Umbilical cord (tissue), 2 donors: ENCODE results near the gene ABCC5. TPM values are rescaled to one million over a fixed set of nuclear protein-coding genes. Genes with fewer than 3 reads are reported as not detected.

Experiments
- DNase-seq: peaks from one replicate; pipeline ENCODE4 v3.0.0-alpha.2; 2015; ENCODE audit warnings: low spot score
- total RNA-seq: library from RNA; depleted of rRNA; stranded (reverse); fragments of >200 nt; gene quantifications from one replicate; pipeline ENCODE4 v1.2.3, GENCODE V29; 2014; ENCODE audit warnings: low replicate concordance; ENCODE audit not compliant: insufficient read depth

ABCC5 gene
- total RNA-seq, 1 donor from 2014 or later = 19.7 TPM

DNA sequence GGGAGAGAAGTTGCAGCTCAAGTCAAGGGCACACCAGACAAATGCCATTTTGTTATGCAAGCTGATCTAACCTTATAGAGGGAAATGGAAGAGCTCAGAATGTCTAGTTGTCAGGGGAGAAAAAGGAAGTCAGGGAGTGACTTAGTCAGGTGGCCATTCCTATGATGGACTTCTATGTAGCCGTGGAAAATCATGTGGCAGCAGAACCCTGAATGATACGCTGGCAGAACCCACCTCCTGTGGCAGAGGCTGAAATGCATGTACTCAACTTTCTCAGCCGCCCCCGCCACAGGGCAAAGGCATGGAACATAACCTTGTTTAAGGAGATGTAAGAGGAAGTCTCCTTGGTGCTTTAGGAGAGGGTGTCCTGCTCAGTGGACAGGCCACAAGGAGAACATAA, 95.3 kb downstream of the ABCC5 start:
- no peak for DNase-seq

DNA sequence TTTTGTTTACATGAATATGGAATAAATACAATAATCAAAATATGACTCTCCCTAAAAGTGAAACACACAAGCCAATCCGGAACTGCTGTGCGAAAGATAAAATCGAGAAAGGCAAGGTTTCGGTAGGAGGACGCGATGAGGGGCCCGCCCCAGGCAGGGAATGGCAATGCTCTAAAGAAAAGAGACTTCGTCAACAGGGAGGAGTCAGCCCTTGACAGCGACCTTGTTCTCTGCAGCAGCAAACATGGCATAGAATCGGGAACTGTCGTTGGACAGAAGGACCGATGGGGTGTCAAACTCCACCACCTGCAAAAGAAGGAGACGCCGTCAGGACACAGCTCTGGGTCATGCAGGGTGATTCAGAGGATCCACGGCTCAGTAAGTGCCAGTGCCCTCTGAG, 96.6 kb downstream of the ABCC5 start:
- DNase-seq = no peak

DNA sequence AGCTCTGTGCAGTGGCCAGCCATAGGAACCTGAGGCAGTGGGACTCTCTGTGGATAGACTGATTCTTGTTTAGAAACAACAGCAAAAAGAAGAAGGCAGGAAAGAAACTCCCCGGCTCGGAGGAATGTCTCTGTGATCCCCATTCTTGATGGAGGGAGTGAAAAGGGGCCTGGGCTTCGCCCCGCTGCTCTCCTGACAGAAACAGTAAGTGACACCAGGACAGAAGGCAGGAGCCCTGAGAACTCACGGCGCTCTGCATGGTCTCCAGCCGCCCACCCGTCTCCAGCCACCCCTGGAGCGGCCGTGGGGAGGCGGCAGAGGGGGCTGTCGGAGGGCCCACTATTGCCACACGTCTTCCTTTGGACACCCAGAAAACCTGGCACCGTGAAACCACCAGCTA, 97.3 kb downstream of the ABCC5 start:
- DNase-seq = no peak

DNA sequence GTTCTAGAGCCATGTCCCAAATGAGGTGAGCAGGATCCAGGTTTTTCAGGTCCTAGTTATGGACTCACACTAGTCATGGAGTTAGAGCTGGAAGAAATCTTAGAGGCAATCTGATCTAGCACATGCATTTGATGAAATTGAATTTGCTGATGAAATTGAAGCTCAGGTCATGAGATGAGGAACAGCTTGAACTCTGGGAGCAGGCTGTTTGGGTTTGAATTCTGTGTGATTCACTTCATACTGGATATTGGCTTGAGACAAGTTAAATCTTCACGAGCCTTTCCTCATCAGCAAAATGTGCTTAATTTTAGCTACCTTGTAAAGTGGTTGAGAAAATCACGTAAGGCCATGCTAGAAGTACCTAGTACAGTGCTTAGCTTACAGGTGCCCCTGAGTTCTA, 99.5 kb downstream of the ABCC5 start:
- no peak for DNase-seq

DNA sequence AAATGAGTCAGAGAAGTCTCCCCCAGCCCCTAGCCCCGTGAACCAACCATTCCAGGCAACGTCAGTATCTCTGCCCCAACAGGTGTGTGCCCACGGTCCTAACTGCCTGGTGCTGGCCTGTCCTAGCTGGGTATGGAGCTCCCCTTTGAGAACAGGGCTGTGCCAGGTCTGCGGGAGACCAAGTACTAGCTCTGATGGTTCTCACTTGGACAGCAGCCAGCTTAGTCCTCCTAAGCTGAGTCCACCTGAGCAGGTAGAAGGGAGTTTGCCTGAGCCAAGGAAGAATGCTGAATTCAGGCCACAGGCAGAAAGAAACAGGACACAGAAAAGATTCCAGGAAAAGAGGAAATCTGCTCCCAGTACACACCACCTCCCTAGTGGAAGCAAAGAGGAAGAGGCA, 99.9 kb downstream of the ABCC5 start:
- DNase-seq = no peak

DNA sequence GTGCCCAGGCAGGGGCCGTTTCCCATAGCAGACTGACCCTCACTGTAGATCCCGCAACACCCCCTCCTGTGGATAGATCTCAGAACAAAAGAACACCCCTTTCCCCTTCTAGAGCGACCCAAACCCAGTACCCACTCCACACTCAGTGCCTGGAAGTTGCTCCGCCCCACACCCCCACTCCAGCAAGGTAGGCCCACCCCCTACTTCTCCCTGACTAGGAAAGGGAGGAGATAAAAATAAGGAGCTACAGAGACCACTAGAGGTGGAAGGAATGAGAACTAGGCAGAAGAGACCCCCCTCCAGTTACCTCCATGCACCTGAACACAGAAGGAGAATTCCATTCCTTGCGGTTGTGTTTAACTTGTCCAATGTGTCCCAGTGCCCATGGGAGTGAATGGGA, 102.8 kb downstream of the ABCC5 start:
- no peak for DNase-seq

DNA sequence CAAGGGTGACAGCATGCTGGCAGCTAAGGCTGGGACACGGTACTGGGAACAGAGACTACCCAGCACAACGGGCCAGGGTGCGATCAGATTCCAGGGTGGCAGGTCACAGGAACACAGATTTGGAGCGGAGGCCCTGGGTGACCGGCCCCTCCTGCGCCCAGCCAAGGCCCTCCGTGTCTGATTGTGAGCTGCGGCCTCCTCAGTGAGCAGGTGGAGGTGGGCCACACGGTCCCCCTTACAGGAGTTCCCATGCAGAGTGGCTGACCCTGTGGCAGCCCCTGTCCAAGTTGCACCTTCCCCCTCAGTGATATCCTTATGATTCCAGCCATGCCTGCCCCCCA, 104.1 kb downstream of the ABCC5 start:
- no peak for DNase-seq

DNA sequence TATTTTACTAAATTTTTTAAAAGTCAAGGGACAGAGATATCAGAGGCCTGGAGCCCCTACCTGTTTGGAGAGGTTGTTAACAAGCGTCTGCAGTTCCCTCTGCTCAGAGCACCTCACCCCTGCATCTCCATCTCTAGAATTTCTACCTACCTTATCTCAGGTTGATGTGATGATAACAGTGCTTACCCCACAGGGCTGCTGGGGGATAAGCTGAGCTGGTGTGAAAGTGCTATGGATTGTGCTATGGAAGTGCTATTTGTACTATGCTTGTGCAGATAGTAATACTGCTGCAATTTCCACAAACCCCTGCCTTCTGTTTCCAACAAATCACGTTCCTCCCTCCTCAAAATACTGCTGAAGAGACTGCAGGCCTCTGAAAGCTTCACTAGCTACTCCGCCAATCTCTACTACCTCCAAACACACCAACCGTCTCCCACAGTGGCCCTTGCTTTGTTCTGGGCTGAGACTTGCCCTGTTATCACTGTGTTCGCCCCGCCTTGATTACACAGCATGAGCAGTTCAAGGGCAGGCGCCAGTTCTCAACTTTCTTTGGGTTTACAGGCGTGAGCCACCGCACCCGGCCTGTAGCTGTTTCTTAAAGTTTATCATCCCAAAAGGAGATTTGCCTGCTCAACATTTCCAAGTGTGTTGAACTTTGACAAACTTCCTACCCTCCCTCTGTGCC, 104.6 kb downstream of the ABCC5 start:
- no peak for DNase-seq

DNA sequence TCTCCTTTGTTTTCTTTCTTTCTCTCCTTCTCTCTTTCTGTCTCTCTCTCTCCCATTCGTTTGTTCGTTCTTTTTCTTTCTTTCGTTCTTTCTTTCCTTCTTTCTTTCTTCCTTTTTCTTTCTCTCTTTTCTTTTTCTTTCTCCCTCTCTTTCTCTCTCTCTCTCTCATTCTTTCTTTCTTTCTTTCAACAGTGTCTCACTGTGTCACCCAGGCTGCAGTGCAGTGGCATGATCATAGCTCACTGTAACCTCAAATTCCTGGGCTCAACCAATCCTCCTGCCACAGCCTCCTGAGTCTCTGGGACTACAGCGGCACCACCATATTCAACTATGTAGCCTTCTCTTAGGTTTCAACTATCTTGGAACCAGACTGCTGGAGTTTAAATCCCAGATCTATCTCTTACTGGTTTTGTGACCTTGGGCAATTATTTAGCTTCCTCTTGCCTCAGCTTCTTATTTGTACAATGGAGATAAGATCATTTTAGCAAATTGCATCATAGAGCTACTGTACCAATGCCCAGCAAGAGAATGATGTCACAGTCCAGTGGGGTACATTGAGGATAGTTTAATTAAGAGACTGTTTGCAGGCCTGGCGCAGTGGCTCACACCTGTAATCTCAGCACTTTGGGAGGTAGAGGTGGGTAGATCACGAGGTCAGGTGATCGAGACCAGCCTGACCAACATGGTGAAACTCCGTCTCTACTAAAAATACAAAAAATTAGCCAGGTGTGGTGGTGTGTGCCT, 105.7 kb downstream of the ABCC5 start:
- no peak for DNase-seq

DNA sequence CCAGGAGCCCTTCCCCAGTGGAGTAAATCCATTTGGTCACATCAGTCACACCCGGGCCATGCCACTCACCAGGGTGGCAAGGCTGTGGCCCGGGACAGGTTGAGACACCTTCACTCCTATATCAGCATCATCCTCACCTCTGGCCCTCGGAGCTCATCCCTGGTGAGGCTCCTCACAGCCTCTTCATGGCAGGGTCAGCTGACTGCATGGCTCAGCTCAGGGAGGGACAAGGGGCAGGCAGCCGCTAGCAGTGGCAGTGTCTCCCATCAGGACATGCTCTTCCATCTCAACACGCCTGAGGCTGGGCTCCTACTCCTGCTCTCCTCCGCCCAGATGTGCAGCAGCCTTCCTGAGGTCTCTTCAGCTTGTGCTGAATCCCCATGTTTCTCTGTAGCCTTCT, 106.6 kb downstream of the ABCC5 start:
- no peak for DNase-seq

DNA sequence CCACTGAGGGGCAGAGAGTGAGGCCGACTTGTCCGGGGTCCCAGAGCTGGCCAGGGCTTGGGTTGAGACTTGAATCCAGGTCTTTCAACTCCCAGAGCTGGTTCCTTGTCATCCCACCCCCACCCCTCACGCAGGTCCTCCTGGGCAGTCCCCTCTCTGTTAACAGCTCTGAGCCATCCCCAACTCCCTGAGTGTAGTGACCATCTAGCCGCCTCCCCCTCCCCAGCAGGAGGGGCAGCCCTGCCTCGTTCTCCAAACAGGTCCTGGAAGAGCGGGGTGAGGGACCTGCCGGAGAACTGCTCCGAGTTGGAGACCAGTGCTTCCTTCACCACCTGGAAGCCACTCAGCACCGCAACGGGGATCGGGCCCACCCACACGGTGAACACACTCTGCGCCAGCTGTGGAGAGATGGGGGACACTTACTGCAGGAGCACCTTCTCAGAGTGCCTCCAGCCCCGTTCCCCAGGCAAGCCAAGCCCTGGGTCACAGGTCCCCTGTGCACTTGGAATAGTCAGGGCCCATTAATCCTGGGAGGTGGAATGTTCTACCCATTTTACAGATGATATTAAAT, 108.6 kb downstream of the ABCC5 start:
- no peak for DNase-seq

DNA sequence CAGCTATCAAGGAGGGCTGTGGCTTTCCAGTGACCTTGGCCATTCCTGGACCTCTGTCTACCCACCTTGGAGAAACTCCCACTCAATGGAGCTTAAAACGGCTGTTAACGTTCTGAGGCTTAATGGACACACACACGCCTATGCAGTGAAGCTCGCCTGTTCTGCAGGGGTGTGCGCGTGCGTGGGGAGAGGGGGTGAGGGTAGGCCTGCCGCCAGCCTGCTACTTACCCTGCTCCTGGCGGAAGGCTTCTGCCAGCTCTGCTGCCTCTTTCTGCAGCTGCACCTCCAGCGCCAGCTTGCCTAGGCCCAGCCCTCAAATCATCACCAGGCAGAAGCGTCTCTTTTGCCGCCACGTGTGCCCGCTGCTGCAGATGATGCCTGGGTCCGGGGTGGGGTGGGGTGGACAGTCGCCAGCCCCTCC, 109.8 kb downstream of the ABCC5 start:
- DNase-seq = no peak

DNA sequence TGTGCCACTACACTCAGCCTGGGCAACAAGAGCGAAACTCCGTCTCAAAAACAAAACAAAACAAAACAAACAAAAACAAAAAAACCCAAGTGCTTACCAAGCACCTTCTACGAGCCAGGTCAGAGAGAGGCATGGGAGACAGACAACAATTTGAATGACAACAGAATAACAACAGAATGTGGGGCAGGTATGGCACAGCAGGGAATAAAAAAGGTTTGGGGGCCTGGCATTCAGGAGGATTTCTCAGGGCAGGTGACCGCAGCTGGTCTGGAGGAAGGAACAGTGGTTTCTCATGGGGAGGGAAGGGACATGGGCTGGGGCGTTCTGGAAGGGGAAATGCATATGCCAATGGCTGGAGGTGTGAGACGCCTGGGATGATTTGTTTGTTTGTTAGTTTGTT, 110.5 kb downstream of the ABCC5 start:
- no peak for DNase-seq

DNA sequence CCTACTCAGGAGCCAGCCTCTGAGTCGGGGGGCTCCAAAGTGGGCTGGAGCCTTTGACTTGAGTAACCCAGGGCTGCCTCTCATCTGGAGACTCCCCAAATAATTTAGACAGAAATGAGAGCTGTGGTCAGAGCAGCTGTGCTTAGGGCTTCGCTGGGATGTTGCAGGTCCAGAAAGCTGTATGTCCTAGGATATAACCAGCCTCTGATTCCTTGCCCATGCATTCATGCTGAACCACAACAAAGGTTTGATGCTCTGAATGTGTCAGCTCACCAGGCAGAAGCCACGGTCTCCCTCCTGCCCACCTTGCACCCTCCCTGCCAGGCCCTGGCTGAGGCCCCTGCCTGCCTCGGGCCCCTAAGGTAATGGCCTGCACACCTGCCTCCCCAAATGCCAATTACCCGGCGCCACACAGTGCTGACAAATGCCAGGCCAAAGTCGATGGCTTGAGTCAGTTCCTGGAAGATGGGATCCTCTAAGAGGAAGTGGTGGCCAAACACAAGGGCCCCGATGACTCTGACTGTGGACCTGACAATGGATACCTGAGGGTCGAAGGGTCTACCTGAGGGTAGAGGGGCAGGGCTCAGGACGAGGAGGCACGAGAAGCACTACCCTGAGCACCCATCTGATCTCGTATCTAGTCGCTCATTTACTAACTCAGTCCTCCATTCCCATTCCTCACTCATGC, 111.3 kb downstream of the ABCC5 start:
- no peak for DNase-seq

DNA sequence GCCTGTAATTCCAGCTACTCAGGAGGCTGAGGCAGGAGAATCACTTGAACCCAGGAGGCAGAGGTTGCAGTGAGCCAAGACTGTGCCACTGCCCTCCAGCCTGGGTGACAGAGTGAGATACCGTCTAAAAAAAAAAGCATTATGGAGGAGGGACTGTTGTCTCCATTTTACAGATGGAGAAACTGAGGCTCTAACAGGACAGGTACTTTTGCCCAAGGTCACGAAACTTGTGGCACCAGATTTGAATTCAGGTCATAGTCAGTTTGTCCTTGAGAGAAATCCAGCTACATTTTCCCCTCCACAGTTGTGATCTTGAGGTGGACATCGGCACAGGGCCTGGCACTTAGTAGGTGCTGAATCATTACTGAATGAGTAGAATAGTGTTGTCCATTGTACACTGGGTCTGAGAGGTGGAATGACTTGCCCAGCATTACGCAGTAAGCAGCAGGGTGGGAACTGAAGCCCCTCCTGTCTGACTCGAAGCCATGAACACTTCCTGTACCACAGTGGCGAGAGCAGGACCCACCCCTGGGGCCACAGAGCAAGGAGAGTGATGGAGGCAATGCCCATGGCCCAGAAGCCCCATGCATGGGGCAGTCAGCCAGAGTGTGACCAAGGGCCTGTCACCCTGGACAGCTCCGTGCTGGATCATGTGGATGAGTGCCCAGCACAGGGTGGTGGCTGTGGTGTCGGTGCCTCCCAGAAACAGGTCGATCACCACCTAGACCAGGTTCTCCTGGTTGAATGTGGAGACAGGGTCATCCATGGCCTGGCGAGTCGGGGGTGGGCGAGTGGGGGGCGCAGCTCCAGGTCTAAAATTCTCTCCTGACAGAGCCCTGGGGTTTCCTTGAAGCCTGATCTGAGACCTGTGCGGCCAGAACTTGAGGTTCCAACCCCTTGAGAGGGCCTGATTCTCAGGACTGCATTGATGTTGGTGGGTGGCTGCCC, 112.6 kb downstream of the ABCC5 start:
- no peak for DNase-seq

DNA sequence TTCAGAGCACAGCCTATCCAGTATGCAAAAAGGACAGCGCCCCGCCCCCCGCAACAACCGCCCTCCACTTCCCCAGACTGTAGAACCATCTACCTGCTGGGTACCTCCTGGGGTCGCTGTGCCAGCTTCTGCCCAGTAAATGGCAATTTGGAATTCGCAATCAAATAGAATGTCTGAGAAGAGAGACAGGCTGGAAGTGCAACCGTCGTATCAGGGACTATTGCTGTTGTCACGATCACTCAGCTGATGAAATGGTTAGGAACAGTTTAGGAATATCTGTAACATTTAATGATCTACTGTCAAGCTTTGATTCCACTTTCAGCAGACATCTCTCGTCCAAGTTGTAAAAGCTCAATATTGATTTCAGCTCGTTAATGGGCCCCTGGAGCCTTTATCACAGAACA, 119.7 kb downstream of the ABCC5 start:
- no peak for DNase-seq

DNA sequence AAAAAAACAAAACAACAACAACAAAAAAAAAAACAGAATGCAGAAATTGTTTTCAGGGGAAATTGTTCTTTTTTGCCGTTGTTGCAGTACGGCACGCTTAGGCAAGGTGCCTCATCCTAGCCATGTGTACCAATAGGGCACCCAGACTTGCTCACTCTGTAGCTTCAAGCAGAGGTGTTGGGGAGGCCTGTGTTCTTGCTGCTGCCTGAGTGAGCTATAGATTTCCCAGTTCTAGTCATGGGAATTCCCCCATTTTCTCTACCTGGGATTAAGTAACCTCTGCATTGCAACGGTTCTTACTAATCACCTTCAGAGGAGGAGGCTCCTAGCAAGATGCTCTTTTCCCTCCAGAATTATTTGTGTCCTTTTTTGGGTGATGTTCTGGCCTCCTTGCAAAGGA, 120.1 kb downstream of the ABCC5 start:
- DNase-seq = no peak

DNA sequence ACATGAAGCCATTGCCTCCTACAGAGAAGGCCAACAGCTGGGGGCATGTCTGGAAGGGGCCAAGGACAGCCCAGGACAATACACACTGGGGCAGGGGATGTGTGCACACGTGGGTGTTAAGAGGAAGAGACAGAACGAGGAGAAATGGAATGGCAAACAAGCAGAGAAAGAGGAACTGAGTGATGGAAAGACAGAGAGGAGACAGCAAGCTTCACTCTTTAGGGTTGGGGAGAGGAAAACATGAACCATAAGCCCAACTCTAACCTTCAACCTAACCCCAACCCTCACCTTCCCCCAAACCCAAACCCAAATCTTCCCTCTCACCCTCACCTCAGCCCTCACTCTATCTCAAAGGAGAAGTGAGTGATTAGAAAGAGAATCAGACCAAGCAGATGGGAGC, 121.1 kb downstream of the ABCC5 start:
- DNase-seq = no peak

DNA sequence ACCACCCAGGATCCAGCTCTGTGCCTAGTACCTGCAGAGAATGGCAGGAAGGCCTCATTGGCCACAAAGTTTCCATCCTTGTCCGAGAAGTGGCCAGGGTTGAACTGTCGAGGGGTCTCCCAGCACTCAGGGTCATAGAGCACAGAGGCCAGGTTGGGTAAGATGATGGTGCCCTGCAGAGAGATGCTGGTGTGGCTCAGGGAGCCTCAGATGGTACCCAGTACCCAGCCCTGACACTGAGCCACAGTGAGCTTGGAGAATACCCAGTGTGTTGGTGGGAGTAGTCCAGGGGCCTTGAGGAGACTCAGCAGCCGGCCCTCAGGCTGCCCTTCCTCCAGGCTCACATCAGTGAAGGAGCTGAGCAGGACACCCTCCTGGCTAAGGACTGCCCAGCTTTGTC, 121.5 kb downstream of the ABCC5 start:
- DNase-seq = no peak

DNA sequence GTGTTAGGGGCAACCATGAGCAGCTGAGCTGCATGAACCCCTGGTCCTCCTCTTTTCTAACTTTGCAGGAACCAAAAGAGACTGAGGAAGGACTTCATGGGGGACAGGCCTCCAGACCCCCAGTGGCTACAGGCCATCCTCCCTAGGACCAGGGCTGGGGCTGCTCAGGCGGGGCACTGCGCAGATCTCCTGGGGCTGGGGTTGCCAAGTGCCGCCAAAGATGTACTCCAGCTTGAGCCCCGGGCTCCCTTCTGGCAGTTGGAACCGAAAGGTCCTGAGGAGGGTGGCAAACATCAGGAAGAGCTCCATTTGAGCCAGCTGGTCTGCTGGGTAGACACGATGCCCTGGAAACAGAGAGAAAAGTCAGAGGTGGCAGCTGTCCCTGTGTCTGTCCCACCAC, 121.9 kb downstream of the ABCC5 start:
- DNase-seq = no peak

DNA sequence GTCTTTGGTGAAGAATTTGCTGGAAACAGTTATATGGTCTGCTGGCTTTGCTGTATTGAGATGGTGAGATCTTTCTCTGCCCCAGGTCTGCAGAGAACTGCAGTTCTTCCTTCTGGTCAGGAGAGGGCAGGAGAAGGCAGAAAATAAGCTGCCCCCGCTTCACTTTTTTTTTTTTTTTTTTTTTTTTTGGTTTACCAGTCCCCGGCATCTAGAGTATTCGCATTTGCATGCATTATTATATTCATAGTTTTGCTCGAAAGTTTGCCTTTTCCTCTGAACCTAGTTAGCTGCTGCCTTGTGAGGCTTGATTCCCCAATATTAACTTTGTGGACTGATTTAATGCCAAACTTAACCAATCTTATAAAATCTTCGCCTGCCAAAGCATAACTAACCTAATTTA, 122.4 kb downstream of the ABCC5 start:
- DNase-seq = peak; percentile 44
